ENCODE measurements around the gene FAM131C.
"Not testable (repeated sequence)": the region's sequence is repeated elsewhere in the genome, so short reads cannot be mapped to it uniquely, and the experiment has no call there.

FAM131C gene

DNA sequence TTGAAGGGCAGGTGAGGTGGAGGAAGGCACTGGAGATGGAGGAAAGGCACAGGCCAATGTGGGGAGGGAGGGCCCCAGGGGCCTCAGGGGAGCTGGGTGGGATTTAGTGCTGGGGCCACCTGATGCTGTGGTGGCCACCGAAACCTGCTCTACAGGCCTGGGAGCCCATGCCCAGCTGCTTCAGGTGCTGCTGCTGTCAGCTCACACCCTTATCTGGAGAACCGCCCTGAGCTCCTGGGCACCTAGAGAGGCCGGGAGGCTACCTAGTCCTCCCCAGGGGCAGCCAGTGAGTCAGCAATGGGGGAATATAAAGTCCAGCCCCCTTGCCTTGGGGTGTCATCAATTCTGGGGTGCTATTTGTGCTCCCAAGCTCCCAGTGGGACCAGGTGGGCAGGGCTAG is 12.2 kb downstream of the FAM131C start:
- peaks cover 0 to 31% (median 0%) of the 10 kb centered on the region in 3 experiments for H3K27me3 ChIP-seq (ENCODE audit: control insufficient read depth in 3 of 3, insufficient read depth in 3 of 3, low read depth in 1 of 3, low read length in 3 of 3)
- H3K4ac ChIP-seq (ENCODE audit: low read length): no peak overlapping the region
- H3K79me1 ChIP-seq (ENCODE audit: low read depth, low read length): no peaks in the 10 kb centered on the region
- no CpG with 5 or more reads among the region's 3 CpGs for WGBS, 2 donors (ENCODE audit: extremely low coverage in 2 of 2, insufficient read length in 2 of 2, insufficient replicate concordance in 1 of 2)
- H4K8ac ChIP-seq (ENCODE audit: low read depth, low read length): no peak overlapping the region
- H3K18ac ChIP-seq (ENCODE audit: low read length): peak overlapping the region; percentile 19
- no peaks in the 10 kb centered on the region for H3K9me3 ChIP-seq (replicated peaks in 1 of 2; ENCODE audit: control insufficient read depth in 2 of 2, insufficient read depth in 1 of 2, low read depth in 1 of 2, low read length in 2 of 2)
- no peak overlapping the region for H2BK120ac ChIP-seq (ENCODE audit: low read depth, low read length)
- no peak overlapping the region for H3K27ac ChIP-seq (replicated peaks; ENCODE audit: low read length)
- H3K14ac ChIP-seq (ENCODE audit: low read length): no peak overlapping the region
- no peak overlapping the region for H2AFZ ChIP-seq (ENCODE audit: low read length)
- no peak overlapping the region for H2BK12ac ChIP-seq (ENCODE audit: low read length)
- no peak overlapping the region for H3K4me3 ChIP-seq (ENCODE audit: low read length in 2 of 2)
- no peak overlapping the region for H3K23ac ChIP-seq (ENCODE audit: low read depth, low read length, poor library complexity)
- H3K4me1 ChIP-seq (ENCODE audit: control insufficient read depth in 2 of 2, insufficient read depth in 1 of 2, low read depth in 1 of 2, low read length in 2 of 2): peaks cover 11 to 15% of the 10 kb centered on the region in 2 donors
- no peak overlapping the region for H3K9ac ChIP-seq (ENCODE audit: low read depth, low read length, poor library complexity)
- no peak overlapping the region for H4K91ac ChIP-seq (ENCODE audit: low read depth, low read length, poor library complexity)
- no peak for DNase-seq (ENCODE audit: low spot score)
- peak overlapping the region; percentile 58 for H2BK15ac ChIP-seq (ENCODE audit: low read length)
- no peaks in the 10 kb centered on the region for H3K36me3 ChIP-seq (replicated peaks in 1 of 2; ENCODE audit: control insufficient read depth in 2 of 2, insufficient read depth in 2 of 2, low read length in 2 of 2)
- H2AK5ac ChIP-seq (ENCODE audit: low read depth, low read length): no peak overlapping the region
- H3K4me2 ChIP-seq (ENCODE audit: insufficient read depth, low read length, poor library complexity, severe bottlenecking): no peak overlapping the region
- H2BK5ac ChIP-seq (ENCODE audit: low read length): no peak overlapping the region

DNA sequence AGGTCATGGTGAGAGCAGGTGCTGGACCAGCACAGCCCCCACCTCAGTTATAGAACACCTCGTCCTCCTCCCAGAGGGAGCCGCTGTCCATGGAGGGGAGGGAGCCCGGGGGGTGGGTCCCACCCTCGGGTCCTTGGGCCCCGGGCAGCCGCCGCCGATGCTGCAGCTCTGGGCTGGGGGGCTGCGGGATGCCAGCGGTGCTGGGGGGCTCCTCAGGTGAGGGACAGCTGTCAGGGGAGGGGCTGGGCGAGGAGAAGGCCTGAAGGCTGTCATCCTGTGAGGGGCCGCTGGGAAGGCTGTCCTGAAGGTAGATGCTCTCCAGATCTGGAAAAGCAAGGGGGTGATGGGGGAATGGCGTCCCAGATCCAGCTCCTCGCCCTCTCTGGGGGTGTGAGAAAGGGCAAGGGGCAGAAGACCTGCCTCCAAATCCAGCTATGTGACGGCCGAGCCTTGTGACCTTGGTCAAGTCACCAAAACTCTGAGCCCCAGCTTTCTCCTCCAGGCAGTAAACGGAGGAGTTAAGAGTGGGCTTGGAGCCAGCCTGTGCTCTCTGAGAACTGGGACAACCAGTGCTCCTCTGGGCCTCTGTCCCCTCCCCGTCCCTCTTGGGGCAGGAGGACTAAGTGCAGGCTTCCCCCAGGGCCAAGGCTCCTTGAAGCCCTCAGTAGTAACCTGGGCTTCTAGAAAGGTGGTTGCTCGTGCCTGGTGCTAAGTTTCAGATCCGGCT is 14.9 kb downstream of the FAM131C start:
- no CpG with 5 or more reads among the region's 20 CpGs for WGBS, 2 donors (ENCODE audit: extremely low coverage in 2 of 2, insufficient read length in 2 of 2, insufficient replicate concordance in 1 of 2)
- not testable (repeated sequence) for H3K27ac ChIP-seq (replicated peaks; ENCODE audit: low read length); H3K18ac ChIP-seq (ENCODE audit: low read length)

DNA sequence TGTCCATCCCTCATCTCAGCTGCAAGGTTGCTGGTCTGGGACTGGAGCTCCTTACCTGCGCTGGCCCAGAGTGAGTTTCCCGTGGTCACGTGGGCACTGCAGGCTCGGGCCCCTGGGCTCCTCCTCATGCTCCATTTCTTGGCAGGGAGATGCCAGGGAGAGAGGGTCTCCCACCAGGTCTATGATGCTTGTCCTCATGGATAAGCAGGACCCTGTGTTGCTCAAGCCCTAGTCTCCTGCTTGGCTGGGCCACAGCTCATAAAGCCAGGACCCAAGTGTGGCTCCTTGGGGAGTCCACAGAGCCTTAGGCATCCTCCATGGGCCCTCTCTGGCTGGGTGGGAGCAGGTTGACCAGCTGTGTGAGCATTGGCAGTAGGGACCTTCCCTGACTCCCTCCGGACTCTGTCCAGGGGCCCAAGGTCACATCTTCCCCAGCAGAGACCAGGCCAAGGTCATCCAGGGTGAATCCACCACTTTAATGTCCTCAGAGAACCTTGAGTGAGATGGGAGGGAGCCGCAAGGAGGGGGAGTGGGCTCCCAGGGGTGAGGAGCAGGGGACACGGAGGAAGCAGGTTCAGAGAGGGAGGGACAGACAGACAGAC is 16.0 kb downstream of the FAM131C start:
- H3K18ac ChIP-seq (ENCODE audit: low read length); H3K9ac ChIP-seq (ENCODE audit: low read depth, low read length, poor library complexity); H2AFZ ChIP-seq (ENCODE audit: low read length); H3K4me3 ChIP-seq (ENCODE audit: low read length in 2 of 2); H3K4me1 ChIP-seq (ENCODE audit: control insufficient read depth in 2 of 2, insufficient read depth in 1 of 2, low read depth in 1 of 2, low read length in 2 of 2); DNase-seq (ENCODE audit: low spot score); H2BK5ac ChIP-seq (ENCODE audit: low read length); H3K23ac ChIP-seq (ENCODE audit: low read depth, low read length, poor library complexity); H4K91ac ChIP-seq (ENCODE audit: low read depth, low read length, poor library complexity); H2BK15ac ChIP-seq (ENCODE audit: low read length); H3K79me1 ChIP-seq (ENCODE audit: low read depth, low read length); H3K36me3 ChIP-seq (replicated peaks in 1 of 2; ENCODE audit: control insufficient read depth in 2 of 2, insufficient read depth in 2 of 2, low read length in 2 of 2); H3K14ac ChIP-seq (ENCODE audit: low read length); H3K4ac ChIP-seq (ENCODE audit: low read length); H3K9me3 ChIP-seq (replicated peaks in 1 of 2; ENCODE audit: control insufficient read depth in 2 of 2, insufficient read depth in 1 of 2, low read depth in 1 of 2, low read length in 2 of 2); H4K8ac ChIP-seq (ENCODE audit: low read depth, low read length); H2BK12ac ChIP-seq (ENCODE audit: low read length); H3K4me2 ChIP-seq (ENCODE audit: insufficient read depth, low read length, poor library complexity, severe bottlenecking); H3K27me3 ChIP-seq (ENCODE audit: control insufficient read depth in 3 of 3, insufficient read depth in 3 of 3, low read depth in 1 of 3, low read length in 3 of 3); H2BK120ac ChIP-seq (ENCODE audit: low read depth, low read length); H2AK5ac ChIP-seq (ENCODE audit: low read depth, low read length); H3K27ac ChIP-seq (replicated peaks; ENCODE audit: low read length): not testable (repeated sequence)
- no CpG with 5 or more reads among the region's 7 CpGs for WGBS, 2 donors (ENCODE audit: extremely low coverage in 2 of 2, insufficient read length in 2 of 2, insufficient replicate concordance in 1 of 2)

More for the DNA sequence above, 14.9 kb downstream of the FAM131C start:
- H2BK5ac ChIP-seq (ENCODE audit: low read length); H4K8ac ChIP-seq (ENCODE audit: low read depth, low read length); H3K4me1 ChIP-seq (ENCODE audit: control insufficient read depth in 2 of 2, insufficient read depth in 1 of 2, low read depth in 1 of 2, low read length in 2 of 2); H3K4me3 ChIP-seq (ENCODE audit: low read length in 2 of 2); H2AK5ac ChIP-seq (ENCODE audit: low read depth, low read length); H2AFZ ChIP-seq (ENCODE audit: low read length); H3K36me3 ChIP-seq (replicated peaks in 1 of 2; ENCODE audit: control insufficient read depth in 2 of 2, insufficient read depth in 2 of 2, low read length in 2 of 2); H3K79me1 ChIP-seq (ENCODE audit: low read depth, low read length); H3K9ac ChIP-seq (ENCODE audit: low read depth, low read length, poor library complexity); H4K91ac ChIP-seq (ENCODE audit: low read depth, low read length, poor library complexity); H3K14ac ChIP-seq (ENCODE audit: low read length); DNase-seq (ENCODE audit: low spot score); H3K9me3 ChIP-seq (replicated peaks in 1 of 2; ENCODE audit: control insufficient read depth in 2 of 2, insufficient read depth in 1 of 2, low read depth in 1 of 2, low read length in 2 of 2); H3K23ac ChIP-seq (ENCODE audit: low read depth, low read length, poor library complexity); H3K4me2 ChIP-seq (ENCODE audit: insufficient read depth, low read length, poor library complexity, severe bottlenecking); H2BK12ac ChIP-seq (ENCODE audit: low read length); H2BK120ac ChIP-seq (ENCODE audit: low read depth, low read length); H3K4ac ChIP-seq (ENCODE audit: low read length); H2BK15ac ChIP-seq (ENCODE audit: low read length): not testable (repeated sequence)
- H3K27me3 ChIP-seq (ENCODE audit: control insufficient read depth in 3 of 3, insufficient read depth in 3 of 3, low read depth in 1 of 3, low read length in 3 of 3): peaks cover 0 to 15% (median 2%) of the 10 kb centered on the region in 3 experiments

DNA sequence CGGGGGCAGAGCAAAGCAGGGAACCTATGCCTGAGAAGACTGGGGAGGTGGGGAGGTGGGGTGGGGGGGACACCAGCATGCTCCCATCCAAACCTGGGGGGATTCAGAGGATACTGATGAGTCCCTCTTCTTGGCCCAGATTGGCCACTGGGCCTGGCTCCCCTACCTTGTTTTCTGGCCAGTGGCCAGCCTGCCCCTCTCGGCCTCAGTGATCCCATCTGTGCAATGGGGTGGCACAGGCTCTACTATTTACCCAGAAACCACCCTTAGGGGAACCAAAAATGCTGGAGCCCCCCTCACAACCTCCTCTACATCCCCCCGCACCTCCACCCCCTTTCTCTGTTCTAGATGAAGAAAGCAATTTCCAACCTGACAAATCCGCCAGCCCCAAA is 16.9 kb downstream of the FAM131C start:
- not testable (repeated sequence) for H3K4me3 ChIP-seq (ENCODE audit: low read length in 2 of 2); H2BK120ac ChIP-seq (ENCODE audit: low read depth, low read length); H3K27ac ChIP-seq (replicated peaks; ENCODE audit: low read length); H3K9me3 ChIP-seq (replicated peaks in 1 of 2; ENCODE audit: control insufficient read depth in 2 of 2, insufficient read depth in 1 of 2, low read depth in 1 of 2, low read length in 2 of 2); H3K4me1 ChIP-seq (ENCODE audit: control insufficient read depth in 2 of 2, insufficient read depth in 1 of 2, low read depth in 1 of 2, low read length in 2 of 2); H4K8ac ChIP-seq (ENCODE audit: low read depth, low read length); H3K9ac ChIP-seq (ENCODE audit: low read depth, low read length, poor library complexity); H2AFZ ChIP-seq (ENCODE audit: low read length); H3K4ac ChIP-seq (ENCODE audit: low read length); H3K14ac ChIP-seq (ENCODE audit: low read length); H3K36me3 ChIP-seq (replicated peaks in 1 of 2; ENCODE audit: control insufficient read depth in 2 of 2, insufficient read depth in 2 of 2, low read length in 2 of 2); H3K79me1 ChIP-seq (ENCODE audit: low read depth, low read length); H4K91ac ChIP-seq (ENCODE audit: low read depth, low read length, poor library complexity); H3K27me3 ChIP-seq (ENCODE audit: control insufficient read depth in 3 of 3, insufficient read depth in 3 of 3, low read depth in 1 of 3, low read length in 3 of 3); H2BK12ac ChIP-seq (ENCODE audit: low read length); H2AK5ac ChIP-seq (ENCODE audit: low read depth, low read length); DNase-seq (ENCODE audit: low spot score); H3K23ac ChIP-seq (ENCODE audit: low read depth, low read length, poor library complexity); H2BK5ac ChIP-seq (ENCODE audit: low read length); H3K4me2 ChIP-seq (ENCODE audit: insufficient read depth, low read length, poor library complexity, severe bottlenecking); H2BK15ac ChIP-seq (ENCODE audit: low read length)
- H3K18ac ChIP-seq (ENCODE audit: low read length): peak overlapping the region; percentile 90
- no CpG with 5 or more reads among the region's 4 CpGs for WGBS, 2 donors (ENCODE audit: extremely low coverage in 2 of 2, insufficient read length in 2 of 2, insufficient replicate concordance in 1 of 2)

Measured in neuronal stem cell (in vitro differentiated cells).